ENCODE data around the gene CMIP.

Gene CMIP

GRCh38 chr16:81693041-81693743 lies 248.6 kb downstream of the CMIP start:
- no peaks in the 10 kb centered on the region for H3K4me1 ChIP-seq (ENCODE audit: control insufficient read depth in 1 of 2, insufficient read depth in 1 of 2, low read depth in 1 of 2, low read length in 1 of 2)
- H3K27me3 ChIP-seq = no peaks in the 10 kb centered on the region
- no peak overlapping the region for H3K4me3 ChIP-seq (ENCODE audit: low read depth in 1 of 2, low read length in 1 of 2)
- H3K36me3 ChIP-seq = peaks cover 71% of the 10 kb centered on the region
- TF ChIP-seq CTCF (IDR thresholded peaks at IDR 0.05) = no peak
- no peaks in the 10 kb centered on the region for H3K9me3 ChIP-seq
- H3K27ac ChIP-seq = no peak overlapping the region

- Histone ChIP-seq H3K27ac (no peak overlapping the region), H3K36me3 (peaks cover 76% of the 10 kb centered on the region), H3K4me1 (ENCODE audit: control insufficient read depth in 1 of 2, insufficient read depth in 1 of 2, low read depth in 1 of 2, low read length in 1 of 2) (no peaks in the 10 kb centered on the region), H3K27me3 (no peaks in the 10 kb centered on the region), H3K4me3 (ENCODE audit: low read depth in 1 of 2, low read length in 1 of 2) (no peak overlapping the region), H3K9me3 (no peaks in the 10 kb centered on the region)
- no peak for TF ChIP-seq CTCF (IDR thresholded peaks at IDR 0.05)
Measured at GRCh38 chr16:81693744-81694303, 249.2 kb downstream of the CMIP start.

- peaks cover 85% of the 10 kb centered on the region for H3K36me3 ChIP-seq
- TF ChIP-seq CTCF (IDR thresholded peaks at IDR 0.05) = no peak
- no peaks in the 10 kb centered on the region for H3K27me3 ChIP-seq
- no peaks in the 10 kb centered on the region for H3K9me3 ChIP-seq
- H3K4me3 ChIP-seq (ENCODE audit: low read depth in 1 of 2, low read length in 1 of 2) = no peak overlapping the region
- H3K4me1 ChIP-seq (ENCODE audit: control insufficient read depth in 1 of 2, insufficient read depth in 1 of 2, low read depth in 1 of 2, low read length in 1 of 2) = no peaks in the 10 kb centered on the region
- H3K27ac ChIP-seq = no peak overlapping the region
Measured at GRCh38 chr16:81694494-81695280, 250.1 kb downstream of the CMIP start.

GRCh38 chr16:81695321-81696165 lies 250.9 kb downstream of the CMIP start:
- Histone ChIP-seq H3K27me3 (no peaks in the 10 kb centered on the region), H3K4me3 (ENCODE audit: low read depth in 1 of 2, low read length in 1 of 2) (no peak overlapping the region), H3K4me1 (ENCODE audit: control insufficient read depth in 1 of 2, insufficient read depth in 1 of 2, low read depth in 1 of 2, low read length in 1 of 2) (no peaks in the 10 kb centered on the region), H3K9me3 (no peaks in the 10 kb centered on the region), H3K36me3 (peaks cover 94% of the 10 kb centered on the region), H3K27ac (no peak overlapping the region)
- TF ChIP-seq CTCF (IDR thresholded peaks at IDR 0.05) = no peak

- no peaks in the 10 kb centered on the region for H3K4me1 ChIP-seq (ENCODE audit: control insufficient read depth in 1 of 2, insufficient read depth in 1 of 2, low read depth in 1 of 2, low read length in 1 of 2)
- H3K36me3 ChIP-seq = peaks cover 100% of the 10 kb centered on the region
- H3K9me3 ChIP-seq = no peaks in the 10 kb centered on the region
- no peak for TF ChIP-seq CTCF (IDR thresholded peaks at IDR 0.05)
- H3K4me3 ChIP-seq (ENCODE audit: low read depth in 1 of 2, low read length in 1 of 2) = no peak overlapping the region
- H3K27me3 ChIP-seq = no peaks in the 10 kb centered on the region
- H3K27ac ChIP-seq = no peak overlapping the region
Measured at GRCh38 chr16:81696166-81696960, 251.8 kb downstream of the CMIP start.
